HG02970 (cell line): ENCODE data around the gene KCNMB2.

ENCODE experiments used
- ATAC-seq: cut with Tn5 transposase; IDR thresholded peaks from one replicate; pipeline ENCODE4 v1.9.1; 2021; ENCODE audit warnings: mild to moderate bottlenecking, moderate library complexity, moderate number of reproducible peaks; ENCODE audit not compliant: unreplicated experiment, low FRiP score

The KCNMB2 gene

GRCh38 chr3:178795349-178795748 is 259.1 kb downstream of the KCNMB2 start:
- no peak for ATAC-seq

GRCh38 chr3:178802259-178802658 is 266.0 kb downstream of the KCNMB2 start:
- ATAC-seq = no peak

- ATAC-seq = no peak
Measured at GRCh38 chr3:178802993-178803693, 266.9 kb downstream of the KCNMB2 start.

- no peak for ATAC-seq
Measured at GRCh38 chr3:178804606-178805005, 268.4 kb downstream of the KCNMB2 start.

- no peak for ATAC-seq
Measured at GRCh38 chr3:178805741-178806140, 269.5 kb downstream of the KCNMB2 start.

GRCh38 chr3:178806651-178807050 is 270.4 kb downstream of the KCNMB2 start:
- no peak for ATAC-seq

GRCh38 chr3:178807694-178808093 is 271.5 kb downstream of the KCNMB2 start:
- ATAC-seq = no peak

DNA sequence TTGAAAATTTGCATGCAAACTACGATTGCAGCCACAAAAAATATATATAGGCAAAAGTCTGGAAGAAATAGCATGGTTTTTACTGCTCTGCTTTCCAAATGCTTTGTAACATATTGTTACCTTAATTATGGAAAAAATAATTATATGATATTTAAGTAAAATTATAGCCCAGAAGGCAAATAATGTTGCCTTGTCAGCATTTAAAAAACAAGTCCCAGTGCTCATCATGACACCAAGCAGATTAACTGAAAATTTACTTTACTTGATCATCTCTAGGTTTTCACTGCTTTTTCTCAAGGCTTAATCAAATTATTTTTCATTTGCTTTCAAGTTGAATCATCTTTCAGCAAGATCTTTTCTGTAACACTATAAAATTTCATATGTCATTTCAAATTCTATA is 272.5 kb downstream of the KCNMB2 start:
- no peak for ATAC-seq

DNA sequence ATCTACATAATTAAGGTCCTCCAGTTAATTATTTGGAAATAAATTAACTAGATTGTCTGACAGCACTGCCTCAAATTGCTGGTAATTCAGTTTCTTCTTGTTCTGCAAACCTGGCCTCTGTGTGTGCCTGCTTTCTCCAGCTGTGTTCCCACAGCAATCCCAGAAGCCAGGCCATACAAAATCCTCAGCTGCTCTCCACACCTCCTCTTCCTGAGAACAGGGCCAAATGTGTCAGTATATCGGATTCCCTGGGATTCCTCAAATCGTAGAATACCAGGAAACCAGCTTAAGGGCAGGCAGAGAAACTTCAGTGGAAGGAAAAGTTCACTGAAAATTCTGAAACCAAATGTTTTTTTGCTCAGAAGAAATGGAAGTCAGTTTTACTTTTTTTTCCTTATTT is 273.9 kb downstream of the KCNMB2 start:
- no peak for ATAC-seq

DNA sequence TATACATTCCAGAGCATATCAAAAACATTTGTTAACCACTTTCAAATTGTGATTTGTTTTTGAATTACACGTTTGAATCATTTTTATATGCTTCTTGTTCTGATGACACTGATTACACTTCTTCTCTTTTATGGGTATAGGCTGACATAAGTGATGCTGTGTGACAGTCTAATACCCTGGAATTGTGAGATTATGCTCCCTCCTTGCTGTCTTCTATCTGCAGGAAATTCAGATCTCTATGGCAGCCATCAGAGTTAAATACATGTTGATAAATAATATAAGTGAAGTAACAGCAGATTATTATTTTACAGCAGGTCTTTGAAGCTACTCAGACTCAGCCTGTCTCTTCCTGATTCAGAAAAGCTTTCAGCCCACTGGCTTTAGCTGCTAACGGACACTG is 286.5 kb downstream of the KCNMB2 start:
- ATAC-seq = no peak

- ATAC-seq = no peak
Measured at GRCh38 chr3:178823150-178823549, 286.9 kb downstream of the KCNMB2 start.

DNA sequence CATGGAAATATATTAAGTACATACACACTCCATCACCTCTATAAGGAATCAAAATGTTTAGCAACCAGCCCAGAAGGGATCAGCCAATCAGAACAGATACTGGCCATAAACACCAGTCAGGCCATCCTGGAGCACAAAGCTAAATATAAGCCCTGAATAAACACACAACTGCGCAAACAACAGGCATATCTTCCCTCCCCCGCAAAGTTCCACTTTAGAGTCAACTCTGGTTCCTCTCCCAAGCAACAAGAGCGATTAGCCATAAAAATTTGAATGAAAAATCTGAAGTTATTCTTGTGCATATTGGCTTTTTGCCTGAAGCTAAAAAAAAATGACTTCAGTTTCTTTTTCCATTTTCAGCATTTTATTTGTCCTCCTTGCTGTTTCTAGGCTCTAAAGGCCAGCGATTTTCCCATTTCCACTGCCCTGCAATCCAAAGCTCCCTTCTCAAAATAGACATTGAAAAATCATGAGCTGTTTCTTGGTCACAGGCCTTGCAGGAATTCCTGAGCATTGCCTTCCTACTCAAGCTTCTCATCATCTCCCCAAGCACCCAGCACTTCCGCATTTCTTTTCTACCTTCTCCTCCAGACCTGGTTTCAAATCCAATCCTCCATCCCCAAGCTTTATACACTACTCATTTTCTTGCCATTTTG is 287.5 kb downstream of the KCNMB2 start:
- ATAC-seq = no peak

GRCh38 chr3:178826435-178827123 is 290.3 kb downstream of the KCNMB2 start:
- no peak for ATAC-seq

DNA sequence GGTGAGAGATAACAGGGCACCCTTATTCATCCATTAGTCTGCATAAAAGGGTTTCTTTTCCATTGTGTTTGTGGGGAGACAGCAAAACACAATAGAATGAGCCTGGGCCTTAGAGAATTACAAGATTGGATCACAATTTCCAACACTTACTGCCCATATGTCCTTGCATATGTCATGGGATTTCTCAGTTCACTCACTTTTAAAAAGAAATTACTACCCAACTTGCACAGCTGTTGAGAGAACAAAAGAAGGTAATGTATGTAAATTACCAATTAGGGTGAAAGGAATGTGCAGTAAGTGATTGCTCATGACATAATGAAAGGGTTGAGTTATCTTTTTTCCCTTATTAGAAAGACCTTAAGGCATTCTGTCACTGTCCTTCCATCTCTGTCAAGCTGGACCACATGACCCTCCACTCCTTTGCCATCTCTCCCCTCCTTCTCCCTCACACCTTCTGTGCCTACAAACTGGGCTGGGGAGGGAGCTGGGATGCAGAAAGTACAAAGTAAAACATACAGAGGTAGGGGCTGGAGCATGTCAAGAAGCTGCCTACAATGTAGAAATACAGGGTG is 291.1 kb downstream of the KCNMB2 start:
- no peak for ATAC-seq

GRCh38 chr3:178833695-178834094 is 297.5 kb downstream of the KCNMB2 start:
- ATAC-seq = no peak

GRCh38 chr3:178835033-178835432 is 298.8 kb downstream of the KCNMB2 start:
- no peak for ATAC-seq

GRCh38 chr3:178837512-178837911 is 301.3 kb downstream of the KCNMB2 start:
- ATAC-seq = no peak

DNA sequence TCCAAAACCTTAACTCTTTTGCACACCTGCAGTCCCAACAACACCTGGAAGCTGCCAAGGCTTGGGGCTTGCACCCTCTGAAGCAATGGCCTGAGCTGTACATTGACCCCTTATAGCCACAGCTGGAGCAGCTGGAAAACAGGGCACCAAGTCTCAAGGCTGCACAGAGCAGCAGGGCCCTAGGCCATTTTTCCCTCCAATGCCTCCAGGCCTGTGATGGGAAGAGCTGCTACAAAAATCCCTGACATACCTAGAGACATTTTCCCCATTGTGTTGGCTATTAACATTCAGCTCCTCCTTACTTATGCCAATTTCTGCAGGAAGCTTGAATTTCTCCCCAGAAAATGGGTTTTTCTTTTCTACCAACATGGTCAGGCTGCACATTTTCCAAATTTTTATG is 304.4 kb downstream of the KCNMB2 start:
- ATAC-seq = no peak

DNA sequence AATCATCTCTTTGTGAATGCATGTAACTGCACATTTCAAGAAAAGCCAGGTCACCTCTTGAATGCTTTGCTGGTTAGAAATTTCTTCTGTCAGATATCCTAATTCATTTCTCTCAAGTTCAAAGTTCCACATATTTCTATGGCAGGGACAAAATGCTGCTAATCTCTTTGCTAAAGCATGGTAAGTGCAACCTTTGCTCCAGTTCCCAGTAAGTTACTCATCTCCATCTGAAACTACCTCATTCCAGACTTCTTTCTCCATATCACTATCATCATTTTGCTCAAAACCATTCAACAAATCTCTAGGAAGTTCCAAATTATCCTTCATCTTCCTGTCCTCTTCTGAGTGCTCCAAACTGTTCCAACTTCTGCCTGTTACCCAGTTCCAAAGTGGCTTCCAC is 304.8 kb downstream of the KCNMB2 start:
- ATAC-seq = no peak

- no peak for ATAC-seq
Measured at GRCh38 chr3:178844916-178845315, 308.7 kb downstream of the KCNMB2 start.

GRCh38 chr3:178845420-178846118 is 309.3 kb downstream of the KCNMB2 start:
- ATAC-seq = no peak
